HEK293T (cell line): Measurements from ENCODE around the gene COBLL1.

Source experiments
- CTCF ChIA-PET: fragments of 350-600 bp; formaldehyde crosslinking; extraction: SDS; loops from one replicate; lab custom pipeline; 2021; ENCODE audit warnings: antibody characterized with exemption, inconsistent platforms; lab: Yijun Ruan, JAX
- POLR2A ChIA-PET: fragments of 350-600 bp; formaldehyde crosslinking; extraction: SDS; loops from one replicate; lab custom pipeline; 2020; ENCODE audit warnings: antibody characterized with exemption, inconsistent platforms; lab: Yijun Ruan, JAX
- DNase-seq: peaks from one replicate; pipeline ENCODE4 v3.0.0; 2012; ENCODE audit warnings: mixed read lengths; ENCODE audit errors: extremely low spot score
- ARNT ChIP-seq: fragments of 450-650 bp; IDR thresholded peaks from 2 replicates; pipeline ENCODE4 v1.6.1; 2017; ENCODE audit warnings: mild to moderate bottlenecking
- BHLHE40 ChIP-seq: fragments of 450-650 bp; IDR thresholded peaks from 2 replicates; pipeline ENCODE4 v1.6.1; 2016; ENCODE audit warnings: mild to moderate bottlenecking, moderate library complexity, borderline replicate concordance
- CTBP1 ChIP-seq: fragments of 450-650 bp; IDR thresholded peaks from 2 replicates; pipeline ENCODE4 v1.6.1; 2016; ENCODE audit warnings: borderline replicate concordance
- ELF4 ChIP-seq: fragments of 450-650 bp; IDR thresholded peaks from 2 replicates; pipeline ENCODE4 v1.6.1; 2017; ENCODE audit warnings: antibody characterized with exemption
- FOXA1 ChIP-seq: fragments of 450-650 bp; IDR thresholded peaks from 2 replicates; pipeline ENCODE4 v1.6.1; 2016; ENCODE audit warnings: mild to moderate bottlenecking
- FOXK2 ChIP-seq: fragments of 450-650 bp; IDR thresholded peaks from 2 replicates; pipeline ENCODE4 v1.6.1; 2016; ENCODE audit warnings: mild to moderate bottlenecking
- FOXM1 ChIP-seq: fragments of 450-650 bp; IDR thresholded peaks from 2 replicates; pipeline ENCODE4 v1.6.1; 2017; ENCODE audit warnings: mild to moderate bottlenecking, borderline replicate concordance
- HDGF ChIP-seq: fragments of 450-650 bp; IDR thresholded peaks from 2 replicates; pipeline ENCODE4 v1.6.1; 2017; ENCODE audit warnings: antibody characterized with exemption, borderline replicate concordance
- L3MBTL2 ChIP-seq: fragments of 450-650 bp; conservative IDR thresholded peaks from 2 replicates; pipeline ENCODE4 v1.6.1; 2016; ENCODE audit warnings: mild to moderate bottlenecking
- LEF1 ChIP-seq: fragments of 450-650 bp; IDR thresholded peaks from 2 replicates; pipeline ENCODE4 v1.6.1; 2017; ENCODE audit warnings: mild to moderate bottlenecking, borderline replicate concordance
- NFRKB ChIP-seq: fragments of 450-650 bp; IDR thresholded peaks from 2 replicates; pipeline ENCODE4 v1.6.1; 2016; ENCODE audit warnings: mild to moderate bottlenecking, moderate library complexity
- PKNOX1 ChIP-seq: fragments of 450-650 bp; IDR thresholded peaks from 2 replicates; pipeline ENCODE4 v1.6.1; 2016
- SP1 ChIP-seq: fragments of 450-650 bp; IDR thresholded peaks from 2 replicates; pipeline ENCODE4 v1.6.1; 2017
- SUZ12 ChIP-seq: fragments of 450-650 bp; IDR thresholded peaks from 2 replicates; pipeline ENCODE4 v1.6.1; 2016; ENCODE audit warnings: mild to moderate bottlenecking
- TARDBP ChIP-seq: fragments of 450-650 bp; IDR thresholded peaks from 2 replicates; pipeline ENCODE4 v1.6.1; 2016
- ZNF384 ChIP-seq: fragments of 450-650 bp; IDR thresholded peaks from 2 replicates; pipeline ENCODE4 v1.6.1; 2016

COBLL1 gene

GRCh38 chr2:164701565-164701964 is 140.1 kb downstream of the COBLL1 start:
- CTCF ChIA-PET, result no interaction called here
- TF ChIP-seq TARDBP (no peak), L3MBTL2 (no peak), HDGF (no peak), CTBP1 (no peak), ELF4 (no peak), SUZ12 (no peak), ZNF384 (no peak), NFRKB (no peak), FOXK2 (no peak), ARNT (no peak), FOXM1 (no peak), FOXA1 (no peak), PKNOX1 (no peak), SP1 (no peak), BHLHE40 (no peak), LEF1 (no peak)

DNA sequence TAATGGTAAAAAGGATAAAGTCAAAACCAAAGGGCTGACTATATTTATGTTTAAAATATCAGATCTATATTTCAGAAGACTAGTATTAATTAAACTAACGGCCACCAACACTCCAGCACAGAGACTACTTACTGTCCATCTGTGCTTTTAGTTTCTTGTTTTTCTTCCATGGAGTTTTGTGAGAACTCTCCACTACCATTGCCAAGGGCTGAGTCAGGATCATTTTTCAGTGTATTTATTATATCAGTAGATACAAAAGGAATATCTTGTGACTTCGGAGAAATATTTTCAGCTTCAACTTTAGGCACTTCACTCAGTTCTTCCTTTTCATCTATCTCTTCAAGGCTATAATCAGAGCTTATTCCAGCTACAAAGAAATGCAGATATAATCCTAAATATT is 141.2 kb downstream of the COBLL1 start:
- POLR2A ChIA-PET, result no interaction called here
- TF ChIP-seq CTBP1 (no peak), BHLHE40 (no peak), LEF1 (no peak), ZNF384 (no peak), SUZ12 (no peak), L3MBTL2 (no peak), PKNOX1 (no peak), ELF4 (no peak), TARDBP (no peak), HDGF (no peak), FOXA1 (no peak), NFRKB (no peak), SP1 (no peak), ARNT (no peak), FOXM1 (no peak), FOXK2 (no peak)
- no peak for DNase-seq
- CTCF ChIA-PET, result no interaction called here

More at GRCh38 chr2:164701565-164701964, 140.1 kb downstream of the COBLL1 start:
- POLR2A ChIA-PET, result no interaction called here
- DNase-seq, result no peak

- ChIA-PET CTCF (no interaction called here), POLR2A (no interaction called here)
- no peak for TF ChIP-seq NFRKB
- peak; percentile 47; the same call in 1 of the 2 replicates for TF ChIP-seq PKNOX1
- TF ChIP-seq HDGF, result no peak
- no peak for TF ChIP-seq ZNF384
- DNase-seq, result peak; percentile 10
Observed at GRCh38 chr2:164697688-164698461, 143.7 kb downstream of the COBLL1 start.

- TF ChIP-seq L3MBTL2, result no peak
- no peak for TF ChIP-seq LEF1
- TF ChIP-seq PKNOX1, result no peak
- no peak for TF ChIP-seq NFRKB
- no peak for TF ChIP-seq HDGF
- ChIA-PET CTCF (no interaction called here), POLR2A (no interaction called here)
- DNase-seq, result no peak
Observed at GRCh38 chr2:164696634-164697033, 145.0 kb downstream of the COBLL1 start.

- POLR2A ChIA-PET, result no interaction called here
- DNase-seq, result no peak
- no peak for TF ChIP-seq CTBP1
- no peak for TF ChIP-seq FOXA1
- no peak for TF ChIP-seq ZNF384
- no peak for TF ChIP-seq LEF1
- TF ChIP-seq BHLHE40, result no peak
- no peak for TF ChIP-seq ELF4
- TF ChIP-seq L3MBTL2, result no peak
- TF ChIP-seq FOXK2, result no peak
- no peak for TF ChIP-seq NFRKB
- no peak for TF ChIP-seq SP1
- TF ChIP-seq TARDBP, result no peak
- TF ChIP-seq PKNOX1, result no peak
- TF ChIP-seq SUZ12, result no peak
- TF ChIP-seq ARNT, result no peak
- TF ChIP-seq FOXM1, result no peak
- CTCF ChIA-PET, result interaction anchor here (1.0 kb wide), 1 partner anchor 8 kb away, joined by 3 read pairs; no protein-coding TSS in a partner anchor
Observed at GRCh38 chr2:164694275-164694695, 147.3 kb downstream of the COBLL1 start.
